GM19238 (cell line): Measurements from ENCODE around the gene GSK3B.
A peak's percentile ranks its signal among the peaks of the same experiment; 100 is the strongest.

ENCODE experiments used
- DNase-seq: peaks from one replicate; pipeline ENCODE4 v3.0.0; 2011; ENCODE audit warnings: low spot score; ENCODE audit not compliant: insufficient read length

Gene GSK3B

GRCh38 chr3:120093911-120094775 lies at the start of gene GSK3B:
TSS of gene GSK3B (minus strand) at chr3:120094447. CDS start at chr3:120093434, 1,013 bp downstream.
- peak; percentile 22 for DNase-seq

GRCh38 chr3:120143676-120144075 lies 49.4 kb upstream of the GSK3B start:
- no peak for DNase-seq

- no peak for DNase-seq
Observed at GRCh38 chr3:120142236-120142635, 48.0 kb upstream of the GSK3B start.

GRCh38 chr3:120140098-120140742 lies 46.0 kb upstream of the GSK3B start:
- no peak for DNase-seq

GRCh38 chr3:120139140-120139539 lies 44.9 kb upstream of the GSK3B start:
- no peak for DNase-seq

GRCh38 chr3:120137548-120137947 lies 43.3 kb upstream of the GSK3B start:
- no peak for DNase-seq

GRCh38 chr3:120130656-120131055 lies 36.4 kb upstream of the GSK3B start:
- DNase-seq, result no peak

- DNase-seq, result no peak
Observed at GRCh38 chr3:120129718-120130513, 35.7 kb upstream of the GSK3B start.

- no peak for DNase-seq
Observed at GRCh38 chr3:120129051-120129450, 34.8 kb upstream of the GSK3B start.

- no peak for DNase-seq
Observed at GRCh38 chr3:120125992-120126391, 31.7 kb upstream of the GSK3B start.

GRCh38 chr3:120119846-120120510 lies 25.7 kb upstream of the GSK3B start:
- no peak for DNase-seq

GRCh38 chr3:120114981-120115380 lies 20.7 kb upstream of the GSK3B start:
- no peak for DNase-seq

- DNase-seq, result no peak
Observed at GRCh38 chr3:120114376-120114775, 20.1 kb upstream of the GSK3B start.

- DNase-seq, result no peak
Observed at GRCh38 chr3:120113128-120114116, 19.2 kb upstream of the GSK3B start.

GRCh38 chr3:120111898-120112297 lies 17.7 kb upstream of the GSK3B start:
- DNase-seq, result no peak

GRCh38 chr3:120103276-120103675 lies 9.0 kb upstream of the GSK3B start:
- no peak for DNase-seq

- DNase-seq, result no peak
Observed at GRCh38 chr3:120102674-120103073, 8.4 kb upstream of the GSK3B start.

- no peak for DNase-seq
Observed at GRCh38 chr3:120102232-120102631, 8.0 kb upstream of the GSK3B start.

- no peak for DNase-seq
Observed at GRCh38 chr3:120101624-120102023, 7.4 kb upstream of the GSK3B start.

GRCh38 chr3:120100711-120101110 lies 6.5 kb upstream of the GSK3B start:
- no peak for DNase-seq
